Osteoblast (primary cell): ENCODE results near the gene OR4Q2. TPM values are rescaled to one million over a fixed set of nuclear protein-coding genes. Genes with fewer than 3 reads are reported as not detected.

Experiments used
- DNase-seq: peaks from one replicate; pipeline ENCODE4 v3.0.0; 2011; ENCODE audit warnings: low spot score, mixed read lengths; ENCODE audit not compliant: insufficient read length; ENCODE audit errors: missing footprints
- H2AFZ ChIP-seq: 2 replicates; pipeline ENCODE4 v1.6.0; 2011; ENCODE audit warnings: mild to moderate bottlenecking, low read length
- H3K27ac ChIP-seq: 2 replicates; pipeline ENCODE4 v1.5.1; 2011; ENCODE audit warnings: mild to moderate bottlenecking, low read depth, low read length, moderate library complexity
- H3K27me3 ChIP-seq: 2 replicates; pipeline ENCODE4 v1.6.0; 2012; ENCODE audit warnings: mild to moderate bottlenecking, control low read depth, inconsistent platforms, low read length, moderate library complexity; ENCODE audit not compliant: insufficient read depth
- H3K36me3 ChIP-seq: 2 replicates; pipeline ENCODE4 v1.5.1; 2011; ENCODE audit warnings: mild to moderate bottlenecking, low read length, control low read depth, moderate library complexity; ENCODE audit not compliant: insufficient read depth
- H3K4me1 ChIP-seq: 2 replicates; pipeline ENCODE4 v1.5.1; 2011; ENCODE audit warnings: mild to moderate bottlenecking, low read length, control low read depth, moderate library complexity; ENCODE audit not compliant: insufficient read depth
- H3K4me2 ChIP-seq: 2 replicates; pipeline ENCODE4 v1.6.0; 2011; ENCODE audit warnings: mild to moderate bottlenecking, low read length; ENCODE audit not compliant: insufficient read depth
- H3K4me3 ChIP-seq: fragments of 200-600 bp; sonication (generic); 3 replicates; pipeline ENCODE4 v1.5.1; 2012; ENCODE audit warnings: mild to moderate bottlenecking, low read length, inconsistent platforms; ENCODE audit not compliant: insufficient read depth
- H3K79me2 ChIP-seq: 2 replicates; pipeline ENCODE4 v1.6.0; 2012; ENCODE audit warnings: mild to moderate bottlenecking, low read length, control low read depth, inconsistent platforms; ENCODE audit not compliant: insufficient read depth
- H3K9me3 ChIP-seq: 2 replicates; pipeline ENCODE4 v1.5.1; 2011; ENCODE audit warnings: low read depth, low read length, control low read depth
- H4K20me1 ChIP-seq: 2 replicates; pipeline ENCODE4 v1.6.0; 2012; ENCODE audit warnings: mild to moderate bottlenecking, low read length, control low read depth; ENCODE audit not compliant: insufficient read depth
- CTCF ChIP-seq: IDR thresholded peaks from 2 replicates; pipeline ENCODE4 v1.5.1; 2011; ENCODE audit warnings: mild to moderate bottlenecking, low read depth, low read length, moderate library complexity; ENCODE audit errors: extremely low read depth
- total RNA-seq: library from RNA; depleted of rRNA; stranded (reverse); fragments of >200 nt; gene quantifications from 2 replicates; pipeline ENCODE4 v1.2.3, GENCODE V29; 2012

The OR4Q2 gene
- total RNA-seq, 1 donor = not detected

GRCh38 chr14:20048202-20048601, 46.2 kb downstream of the OR4Q2 start:
- Histone ChIP-seq H3K4me3 (no peak overlapping the region), H3K36me3 (no peaks in the 10 kb centered on the region), H3K4me2 (no peak overlapping the region), H3K4me1 (no peaks in the 10 kb centered on the region), H2AFZ (no peak overlapping the region), H4K20me1 (no peaks in the 10 kb centered on the region), H3K79me2 (no peaks in the 10 kb centered on the region), H3K27me3 (no peaks in the 10 kb centered on the region), H3K9me3 (peaks cover 3% of the 10 kb centered on the region), H3K27ac (no peak overlapping the region)
- no peak for TF ChIP-seq CTCF
- no peak for DNase-seq

Other genes starting within 250 kb of the OR4Q2 start
- gene OR4M1, start 228.7 kb upstream of the OR4Q2 start, total RNA-seq = not detected in 2 replicates
- gene OR4N2, start 198.4 kb upstream of the OR4Q2 start, total RNA-seq = under 0.01 TPM in 1 of 2 replicates, not detected in the other
- gene OR4K2, start 127.0 kb upstream of the OR4Q2 start, total RNA-seq = not detected in 2 replicates
- gene OR4K5, start 81.6 kb upstream of the OR4Q2 start, total RNA-seq = not detected in 2 replicates
- gene OR4K1, start 71.2 kb upstream of the OR4Q2 start, total RNA-seq = not detected in 2 replicates
- gene OR4K15, start 26.6 kb upstream of the OR4Q2 start, total RNA-seq = not detected in 2 replicates
- not detected in 2 replicates for gene OR4K14, start 17.1 kb downstream of the OR4Q2 start, total RNA-seq
- gene OR4K13, start 33.9 kb downstream of the OR4Q2 start, total RNA-seq = not detected in 2 replicates
- gene OR4L1, start 57.9 kb downstream of the OR4Q2 start, total RNA-seq = not detected in 2 replicates
- not detected in 2 replicates for gene OR4K17, start 108.6 kb downstream of the OR4Q2 start, total RNA-seq
- not detected in 2 replicates for gene OR4N5, start 136.7 kb downstream of the OR4Q2 start, total RNA-seq
- not detected in 2 replicates for gene OR11G2, start 188.7 kb downstream of the OR4Q2 start, total RNA-seq
- not detected in 2 replicates for gene OR11H6, start 221.5 kb downstream of the OR4Q2 start, total RNA-seq
- gene OR11H7, start 226.8 kb downstream of the OR4Q2 start, total RNA-seq = not detected in 2 replicates
- gene OR11H4, start 237.1 kb downstream of the OR4Q2 start, total RNA-seq = not detected in 2 replicates